ENCODE results near the gene METTL21C. TPM values are rescaled to one million over a fixed set of nuclear protein-coding genes. Genes with fewer than 3 reads are reported as not detected.
A peak's percentile ranks its signal among the peaks of the same experiment; 100 is the strongest.

The METTL21C gene
- total RNA-seq, 1 donor = not detected

DNA sequence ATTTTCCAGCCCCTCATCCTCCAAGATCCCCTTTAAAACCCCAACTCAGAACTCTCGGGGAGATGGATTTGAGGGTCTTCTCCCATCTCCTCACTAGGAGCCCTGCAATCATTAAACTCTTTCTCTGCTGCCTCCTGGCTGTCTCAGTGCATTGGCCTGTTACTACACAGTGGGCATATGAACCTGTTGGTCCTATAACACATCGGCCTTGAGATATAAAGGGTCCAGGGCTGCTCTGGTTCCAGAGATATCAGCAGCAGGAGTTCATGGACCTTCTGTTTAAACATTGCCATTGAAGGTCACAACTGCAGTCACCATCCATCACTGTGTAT lies 3.8 kb upstream of the METTL21C start:
- H3K27ac ChIP-seq (ENCODE audit: low read depth, low read length) = no peak overlapping the region
- H3K4me3 ChIP-seq (ENCODE audit: insufficient read depth, low read length) = no peak overlapping the region
- H3K4me2 ChIP-seq (ENCODE audit: insufficient read depth, low read length) = no peak overlapping the region
- no peak for TF ChIP-seq CTCF (IDR thresholded peaks at IDR 0.05; ENCODE audit: extremely low read depth, low read depth, low read length)
- no peak overlapping the region for H2AFZ ChIP-seq (ENCODE audit: low read length)
- H4K20me1 ChIP-seq (ENCODE audit: insufficient read depth, low read length) = no peaks in the 10 kb centered on the region
- DNase-seq (ENCODE audit: insufficient read length, low spot score, missing footprints) = no peak
- H3K27me3 ChIP-seq (ENCODE audit: insufficient read depth, low read length) = peaks cover 16% of the 10 kb centered on the region
- H3K9me3 ChIP-seq (ENCODE audit: low read depth, low read length) = no peaks in the 10 kb centered on the region
- H3K36me3 ChIP-seq (ENCODE audit: insufficient read depth, low read length) = no peaks in the 10 kb centered on the region
- H3K79me2 ChIP-seq (ENCODE audit: insufficient read depth, low read length) = no peaks in the 10 kb centered on the region
- H3K4me1 ChIP-seq (ENCODE audit: insufficient read depth, low read length) = peaks cover 13% of the 10 kb centered on the region

GRCh38 chr13:102697929-102698648 lies 3.2 kb upstream of the METTL21C start:
- Histone ChIP-seq H2AFZ (ENCODE audit: low read length) (no peak overlapping the region), H3K27me3 (ENCODE audit: insufficient read depth, low read length) (peaks cover 21% of the 10 kb centered on the region), H3K27ac (ENCODE audit: low read depth, low read length) (no peak overlapping the region), H3K4me3 (ENCODE audit: insufficient read depth, low read length) (no peak overlapping the region), H3K79me2 (ENCODE audit: insufficient read depth, low read length) (no peaks in the 10 kb centered on the region), H3K36me3 (ENCODE audit: insufficient read depth, low read length) (no peaks in the 10 kb centered on the region), H3K9me3 (ENCODE audit: low read depth, low read length) (no peaks in the 10 kb centered on the region), H4K20me1 (ENCODE audit: insufficient read depth, low read length) (no peaks in the 10 kb centered on the region), H3K4me1 (ENCODE audit: insufficient read depth, low read length) (peaks cover 8% of the 10 kb centered on the region), H3K4me2 (ENCODE audit: insufficient read depth, low read length) (no peak overlapping the region)
- no peak for DNase-seq (ENCODE audit: insufficient read length, low spot score, missing footprints)
- TF ChIP-seq CTCF (IDR thresholded peaks at IDR 0.05; ENCODE audit: extremely low read depth, low read depth, low read length) = no peak

DNA sequence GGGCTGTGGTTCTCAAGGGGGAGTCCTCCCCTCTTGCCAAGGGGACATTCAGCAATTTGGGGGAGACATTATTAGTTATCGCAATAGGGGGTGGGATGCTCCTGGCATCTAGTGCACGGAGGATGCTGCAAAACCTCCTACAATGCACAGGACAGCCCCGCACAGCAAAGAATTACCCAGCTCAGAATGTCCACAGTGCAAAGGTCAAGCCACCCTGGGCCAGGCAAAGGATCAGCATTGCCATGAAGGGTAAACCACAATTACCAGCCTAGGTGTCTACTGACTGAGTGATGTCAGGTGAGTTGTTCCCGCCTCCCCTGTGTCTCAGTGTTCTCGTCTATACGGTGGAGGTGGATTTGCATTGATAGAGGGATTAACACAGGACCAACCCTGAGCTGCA lies 2.4 kb upstream of the METTL21C start:
- no peak for TF ChIP-seq CTCF (IDR thresholded peaks at IDR 0.05; ENCODE audit: extremely low read depth, low read depth, low read length)
- no peaks in the 10 kb centered on the region for H3K79me2 ChIP-seq (ENCODE audit: insufficient read depth, low read length)
- peaks cover 25% of the 10 kb centered on the region for H3K27me3 ChIP-seq (ENCODE audit: insufficient read depth, low read length)
- H3K27ac ChIP-seq (ENCODE audit: low read depth, low read length) = no peak overlapping the region
- no peaks in the 10 kb centered on the region for H3K9me3 ChIP-seq (ENCODE audit: low read depth, low read length)
- H3K4me3 ChIP-seq (ENCODE audit: insufficient read depth, low read length) = no peak overlapping the region
- DNase-seq (ENCODE audit: insufficient read length, low spot score, missing footprints) = no peak
- no peaks in the 10 kb centered on the region for H3K36me3 ChIP-seq (ENCODE audit: insufficient read depth, low read length)
- H3K4me2 ChIP-seq (ENCODE audit: insufficient read depth, low read length) = no peak overlapping the region
- H3K4me1 ChIP-seq (ENCODE audit: insufficient read depth, low read length) = peaks cover 7% of the 10 kb centered on the region
- no peaks in the 10 kb centered on the region for H4K20me1 ChIP-seq (ENCODE audit: insufficient read depth, low read length)
- no peak overlapping the region for H2AFZ ChIP-seq (ENCODE audit: low read length)

- no peak overlapping the region for H3K4me2 ChIP-seq (ENCODE audit: insufficient read depth, low read length)
- peaks cover 7% of the 10 kb centered on the region for H3K4me1 ChIP-seq (ENCODE audit: insufficient read depth, low read length)
- H3K79me2 ChIP-seq (ENCODE audit: insufficient read depth, low read length) = no peaks in the 10 kb centered on the region
- peak; percentile 26 for DNase-seq (ENCODE audit: insufficient read length, low spot score, missing footprints)
- H3K9me3 ChIP-seq (ENCODE audit: low read depth, low read length) = no peaks in the 10 kb centered on the region
- no peak overlapping the region for H3K4me3 ChIP-seq (ENCODE audit: insufficient read depth, low read length)
- no peak overlapping the region for H2AFZ ChIP-seq (ENCODE audit: low read length)
- no peak for TF ChIP-seq CTCF (IDR thresholded peaks at IDR 0.05; ENCODE audit: extremely low read depth, low read depth, low read length)
- no peak overlapping the region for H3K27ac ChIP-seq (ENCODE audit: low read depth, low read length)
- peaks cover 25% of the 10 kb centered on the region for H3K27me3 ChIP-seq (ENCODE audit: insufficient read depth, low read length)
- H4K20me1 ChIP-seq (ENCODE audit: insufficient read depth, low read length) = no peaks in the 10 kb centered on the region
- H3K36me3 ChIP-seq (ENCODE audit: insufficient read depth, low read length) = no peaks in the 10 kb centered on the region
Observed at GRCh38 chr13:102696465-102696864, 1.6 kb upstream of the METTL21C start.
